Activated CD4-positive, alpha-beta T cell treated with anti-CD3 and anti-CD28 coated beads, Interleukin-2, Interleukin-6, amounts not matched to agents 100 ng/mL and 50 ng/mL, durations not matched to agents 16 hours and 8 hours (primary cell): ENCODE results near the gene ANXA11.
"Not testable (repeated sequence)": the region's sequence is repeated elsewhere in the genome, so short reads cannot be mapped to it uniquely, and the experiment has no call there.

Experiments
- DNase-seq: peaks from one replicate; pipeline ENCODE4 v3.0.0-alpha.2; 2020

Gene ANXA11

GRCh38 chr10:80207768-80208370 lies 2.5 kb upstream of the ANXA11 start:
- no peak for DNase-seq

- DNase-seq, result no peak
Measured at GRCh38 chr10:80206277-80206655, 929 bp upstream of the ANXA11 start.

- peak; percentile 31 for DNase-seq
Measured at GRCh38 chr10:80204677-80205476, 460 bp downstream of the ANXA11 start.

- DNase-seq, result peak; percentile 27
Measured at GRCh38 chr10:80203835-80204676, 1.3 kb downstream of the ANXA11 start.

GRCh38 chr10:80202934-80203834 lies 2.2 kb downstream of the ANXA11 start:
- peak; percentile 87 for DNase-seq

DNA sequence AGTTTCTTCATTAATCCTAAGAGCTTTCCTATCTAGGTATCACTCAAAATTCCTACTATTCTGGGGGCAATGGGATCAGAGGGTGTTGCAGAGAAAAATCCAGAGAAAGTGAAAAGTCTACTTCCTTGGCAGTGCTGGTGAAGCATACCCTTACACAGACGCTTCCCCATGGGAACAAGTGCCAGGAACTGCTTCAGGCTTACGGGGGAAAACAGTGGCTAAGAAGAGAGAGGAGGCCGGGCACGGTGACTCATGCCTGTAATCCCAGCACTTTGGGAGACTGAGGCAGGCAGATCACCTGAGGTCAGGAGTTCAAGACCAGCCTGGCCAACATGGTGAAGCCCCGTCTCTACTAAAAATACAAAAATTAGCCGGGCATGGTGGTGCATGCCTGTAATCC lies 2.8 kb downstream of the ANXA11 start:
- DNase-seq, result not testable (repeated sequence)

- no peak for DNase-seq
Measured at GRCh38 chr10:80201608-80202141, 3.7 kb downstream of the ANXA11 start.

GRCh38 chr10:80200687-80201086 lies 4.7 kb downstream of the ANXA11 start:
- DNase-seq, result no peak

DNA sequence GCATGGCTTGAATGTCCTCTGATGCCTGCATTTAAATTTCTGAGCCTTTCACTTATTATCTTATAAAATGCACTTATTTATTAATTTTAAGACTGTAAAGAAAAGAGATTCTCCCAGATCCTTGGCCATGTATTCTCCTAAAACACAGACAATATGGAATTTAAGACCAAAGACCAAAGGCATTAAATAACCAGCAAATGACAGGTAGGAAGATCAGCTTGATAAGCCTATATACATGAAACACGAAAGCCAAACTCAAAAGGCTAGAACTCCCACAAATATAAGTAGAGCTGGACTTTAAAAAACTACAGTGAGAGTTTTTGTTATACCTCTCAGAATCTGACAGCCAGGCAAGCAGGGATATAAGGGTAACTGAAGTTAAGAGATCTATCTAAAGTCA lies 5.1 kb downstream of the ANXA11 start:
- DNase-seq, result no peak

- DNase-seq, result no peak
Measured at GRCh38 chr10:80199828-80200227, 5.5 kb downstream of the ANXA11 start.

DNA sequence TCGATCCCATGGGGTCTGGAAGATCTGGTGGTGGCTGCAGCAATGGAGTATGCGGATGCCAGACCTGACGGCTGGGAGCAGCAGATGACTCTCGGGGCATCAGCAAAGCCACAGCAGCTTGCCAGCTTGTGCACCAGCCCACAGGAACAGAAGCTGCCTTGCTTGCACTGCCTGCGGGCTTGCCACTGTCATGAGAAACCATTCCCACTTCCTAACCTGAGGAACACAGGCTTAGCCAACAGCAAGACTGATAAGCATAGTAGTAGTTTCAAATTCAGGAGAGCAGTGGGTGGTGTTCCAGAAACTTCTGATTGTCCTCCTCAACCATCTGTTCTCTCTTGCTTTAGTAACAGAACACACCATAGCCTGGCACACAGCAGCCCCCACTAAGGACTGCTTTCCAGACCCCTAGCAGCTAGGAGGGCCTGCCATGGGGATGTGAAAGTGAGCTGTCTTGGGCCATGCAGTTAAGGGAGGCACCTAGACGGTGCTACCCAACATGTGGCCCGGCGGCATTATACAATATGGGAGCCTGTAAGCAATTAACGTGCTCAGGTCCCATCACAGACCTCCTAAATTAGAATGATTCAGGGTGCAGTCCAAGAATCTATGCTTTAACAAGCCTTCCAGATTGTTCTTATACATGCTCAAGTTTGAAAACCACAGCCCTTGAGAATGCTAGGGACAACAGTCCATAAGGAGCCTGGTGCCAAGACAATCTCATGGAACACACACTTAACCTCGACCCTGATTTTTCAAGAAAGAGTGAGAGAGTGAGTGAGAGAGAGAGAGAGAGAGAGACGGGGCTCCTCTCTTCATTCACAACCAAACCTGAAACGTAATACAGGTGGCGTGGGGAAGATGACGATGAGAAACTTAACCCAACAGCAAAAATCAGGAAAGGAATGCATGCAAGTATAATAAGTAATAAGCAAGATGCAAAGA lies 7.1 kb downstream of the ANXA11 start:
- no peak for DNase-seq

GRCh38 chr10:80196950-80197315 lies 8.4 kb downstream of the ANXA11 start:
- DNase-seq, result no peak

DNA sequence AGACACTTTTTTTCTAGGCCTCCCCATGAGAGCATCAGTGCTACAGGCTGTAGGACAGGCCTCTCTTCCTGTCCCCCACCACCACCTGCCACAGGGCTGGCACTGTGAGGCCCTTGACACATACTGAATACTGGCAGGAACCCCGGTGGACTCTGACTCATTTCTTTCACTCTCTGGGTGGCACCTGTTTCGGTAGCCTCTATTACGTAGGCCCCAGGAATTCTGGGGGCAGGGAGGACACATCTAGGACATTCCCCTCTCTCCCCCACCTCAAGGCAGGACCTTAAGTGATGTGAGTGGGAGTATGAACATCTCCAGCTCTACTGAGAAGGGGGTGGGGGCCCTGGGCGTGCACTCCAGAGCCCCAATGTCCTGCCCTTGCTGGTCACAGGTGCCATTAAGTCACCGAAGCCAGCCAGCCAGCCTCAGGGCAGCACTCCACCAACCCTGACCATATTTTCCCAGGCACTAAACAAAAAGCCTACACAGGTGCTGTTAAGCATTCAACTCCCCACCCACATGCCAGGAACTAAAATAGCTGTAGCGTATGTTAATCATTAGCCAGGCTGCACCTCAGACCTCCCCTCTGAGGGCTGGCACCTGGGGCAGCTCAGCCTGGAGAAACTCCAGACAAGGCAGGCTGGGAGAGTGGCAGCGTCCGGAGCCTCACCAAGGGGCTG lies 8.9 kb downstream of the ANXA11 start:
- peak; percentile 88 for DNase-seq

GRCh38 chr10:80195046-80195574 lies 10.2 kb downstream of the ANXA11 start:
- no peak for DNase-seq

- DNase-seq, result no peak
Measured at GRCh38 chr10:80194373-80195045, 10.8 kb downstream of the ANXA11 start.

DNA sequence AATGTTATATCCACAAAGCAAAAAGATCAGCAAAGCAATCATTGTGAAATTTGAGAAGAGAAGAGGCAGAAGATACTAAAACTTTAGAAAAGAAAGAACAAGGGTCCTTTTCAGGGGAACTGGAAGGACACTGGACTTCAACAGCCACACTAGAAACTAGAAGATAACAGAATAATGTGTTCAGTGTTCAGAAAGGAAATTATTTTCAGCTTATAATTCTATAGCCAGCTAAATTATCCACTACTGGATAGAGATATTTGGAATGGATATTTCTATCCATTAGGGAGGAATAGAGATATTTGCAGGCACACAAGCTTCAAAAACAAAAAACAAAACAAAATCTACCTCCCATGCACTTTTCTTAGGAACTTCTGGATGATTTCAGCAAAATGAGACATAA lies 12.8 kb downstream of the ANXA11 start:
- DNase-seq, result no peak

DNA sequence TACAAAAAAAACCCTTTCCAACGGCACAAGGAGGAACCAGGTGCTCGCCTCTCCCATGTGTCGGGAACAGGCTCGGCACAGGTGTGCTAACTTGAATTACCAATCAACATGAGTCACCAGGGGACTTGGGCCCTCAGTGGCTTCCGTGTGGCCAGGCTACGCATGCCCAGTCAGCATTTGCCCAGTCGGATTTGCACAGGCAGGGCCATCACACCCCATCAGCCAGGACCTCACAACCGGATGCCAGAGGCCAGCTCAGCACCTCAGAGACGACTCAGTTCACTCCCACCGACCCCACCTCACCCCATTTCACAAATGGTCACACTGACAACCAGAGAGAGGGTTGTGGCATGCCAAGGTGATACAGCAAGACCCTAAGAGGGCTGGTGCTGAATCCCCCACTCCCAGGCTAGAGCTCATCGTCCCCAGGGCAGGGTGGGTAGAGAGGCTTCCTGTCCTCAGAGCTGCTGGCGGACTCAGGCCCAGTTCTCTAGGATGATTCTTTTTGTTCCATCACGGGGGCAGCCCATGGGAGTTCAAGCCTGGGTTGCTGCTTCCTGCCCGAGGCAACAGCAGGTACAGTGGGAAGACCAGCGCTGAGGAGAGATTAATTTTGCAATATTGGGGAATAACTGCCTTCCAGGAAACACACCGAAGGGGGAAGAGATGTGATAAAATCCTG lies 13.6 kb downstream of the ANXA11 start:
- DNase-seq, result peak; percentile 23

GRCh38 chr10:80188713-80189112 lies 16.6 kb downstream of the ANXA11 start:
- DNase-seq, result no peak
